Left colon (tissue), 2 donors: ENCODE data around the gene GPM6B. TPM values are rescaled to one million over a fixed set of nuclear protein-coding genes. Genes with fewer than 3 reads are reported as not detected.

Source experiments
- ATAC-seq: fragments of 200-7000 bp; cut with Tn5 transposase; one replicate; pipeline ENCODE4 v1.9.1; 2020; ENCODE audit warnings: mild to moderate bottlenecking, moderate library complexity
- DNase-seq, 2 donors: peaks; one replicate each; pipeline ENCODE4 v3.0.0-alpha.2; 2020
- intact Hi-C, 2 donors: fragments of 100-400 bp; cut with DNase I in 1 of 2; cut with micrococcal nuclease in 1 of 2; formaldehyde crosslinking; loops; one replicate each; pipeline versions ENCODE4 v1.11.2 to v1.14.0; 2022; cut with DNase I, micrococcal nuclease
- total RNA-seq, 2 donors: library from RNA; stranded (reverse); fragmentation: NEBNext Ultra II Directional; extraction: Animal tissue kit (Norgen Biotek cat#: 25700); gene quantifications; one replicate each; pipeline ENCODE4 v1.2.1, GENCODE V29; 2021
- donor health status: DM: no; HTN: no; CAD: no.
- donor health status: DM: yes; HTN: yes; CAD: no.

GPM6B gene
- total RNA-seq, 2 donors from 2014 or later, result 1.9 to 9.3 TPM

- DNase-seq (no peak), ATAC-seq (no peak)
Measured at GRCh38 chrX:13827298-13828090, 10.6 kb upstream of the GPM6B start.

GRCh38 chrX:13826770-13827169 is 9.9 kb upstream of the GPM6B start:
- intact Hi-C loops, result no loop called here
- ATAC-seq (no peak), DNase-seq (no peak)

More at GRCh38 chrX:13827298-13828090, 10.6 kb upstream of the GPM6B start:
- intact Hi-C loops, result no loop called here

GRCh38 chrX:13825178-13825762 is 8.4 kb upstream of the GPM6B start:
- ATAC-seq (no peak), DNase-seq (no peak)
- intact Hi-C loops, result no loop called here

GRCh38 chrX:13824746-13825145 is 7.9 kb upstream of the GPM6B start:
- intact Hi-C loops, result no loop called here
- no peak for ATAC-seq
- DNase-seq, result no peak

- no peak for DNase-seq
- no peak for ATAC-seq
- intact Hi-C loops, result no loop called here
Measured at GRCh38 chrX:13821738-13822137, 4.8 kb upstream of the GPM6B start.

GRCh38 chrX:13816176-13816575 is 717 bp downstream of the GPM6B start:
- intact Hi-C loops, result no loop called here
- DNase-seq (no peak), ATAC-seq (no peak)

- intact Hi-C loops, result no loop called here
- DNase-seq (no peak), ATAC-seq (no peak)
Measured at GRCh38 chrX:13815664-13816063, 1.2 kb downstream of the GPM6B start.

- DNase-seq, result no peak
- no peak for ATAC-seq
- intact Hi-C loops, result no loop called here
Measured at GRCh38 chrX:13808865-13809264, 8.0 kb downstream of the GPM6B start.

GRCh38 chrX:13808293-13808692 is 8.6 kb downstream of the GPM6B start:
- intact Hi-C loops, result no loop called here
- no peak for DNase-seq
- ATAC-seq, result no peak

GRCh38 chrX:13805241-13805640 is 11.7 kb downstream of the GPM6B start:
- ATAC-seq (no peak), DNase-seq (no peak)
- intact Hi-C loops, result no loop called here

- ATAC-seq (no peak), DNase-seq (no peak)
- intact Hi-C loops, result no loop called here
Measured at GRCh38 chrX:13803116-13803515, 13.8 kb downstream of the GPM6B start.

- no peak for ATAC-seq
- no peak for DNase-seq
- intact Hi-C loops, result no loop called here
Measured at GRCh38 chrX:13798184-13798583, 18.7 kb downstream of the GPM6B start.

- ATAC-seq (no peak), DNase-seq (no peak)
- intact Hi-C loops, result no loop called here
Measured at GRCh38 chrX:13797512-13797911, 19.4 kb downstream of the GPM6B start.

GRCh38 chrX:13794417-13794816 is 22.5 kb downstream of the GPM6B start:
- DNase-seq (no peak), ATAC-seq (no peak)
- intact Hi-C loops, result no loop called here

- DNase-seq (no peak), ATAC-seq (no peak)
- intact Hi-C loops, result no loop called here
Measured at GRCh38 chrX:13793897-13794296, 23.0 kb downstream of the GPM6B start.

GRCh38 chrX:13791559-13791958 is 25.3 kb downstream of the GPM6B start:
- intact Hi-C loops, result no loop called here
- ATAC-seq (no peak), DNase-seq (no peak)

- ATAC-seq (no peak), DNase-seq (no peak)
- intact Hi-C loops, result no loop called here
Measured at GRCh38 chrX:13791145-13791544, 25.7 kb downstream of the GPM6B start.

- no peak for DNase-seq
- no peak for ATAC-seq
- intact Hi-C loops, result no loop called here
Measured at GRCh38 chrX:13790206-13791131, 26.4 kb downstream of the GPM6B start.

- DNase-seq, result no peak
- intact Hi-C loops, result no loop called here
- ATAC-seq, result no peak
Measured at GRCh38 chrX:13786048-13786447, 30.8 kb downstream of the GPM6B start.
